Breast epithelium (tissue), 3 donors: ENCODE results near the gene PDCD4.

Experiments used
- POLR2A ChIP-seq: fragments of 450-650 bp; IDR thresholded peaks from one replicate; pipeline ENCODE4 v1.6.1; 2016; ENCODE audit warnings: antibody characterized with exemption, mild to moderate bottlenecking, moderate library complexity
- TF ChIP-seq, protein P1 (sequence below), 3 donors: fragments of 450-650 bp; IDR thresholded peaks; one replicate each; pipeline ENCODE4 v1.5.1; 2016 to 2017; ENCODE audit warnings: antibody characterized with exemption in 3 of 3, mild to moderate bottlenecking in 3 of 3, moderate library complexity in 3 of 3

DNA sequence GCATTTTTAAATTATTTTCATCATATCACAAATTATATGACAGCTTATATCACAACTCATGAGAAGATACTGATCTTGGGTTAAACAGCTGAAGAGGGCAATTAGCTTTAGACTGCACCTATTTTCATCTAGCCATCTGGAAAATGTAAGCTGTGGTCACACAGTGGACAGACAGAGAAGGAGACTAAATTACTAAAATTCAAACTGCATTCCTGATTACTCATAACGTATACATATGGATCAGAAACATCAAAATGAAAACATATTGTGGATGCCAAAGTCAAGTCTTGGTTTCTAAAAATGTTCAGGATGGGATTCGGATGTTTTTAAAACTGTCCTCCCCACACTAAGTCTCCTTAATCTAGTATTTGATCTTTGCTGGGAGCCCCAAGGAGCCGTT lies 40.6 kb downstream of the PDCD4 start:
- TF ChIP-seq, protein P1, sequence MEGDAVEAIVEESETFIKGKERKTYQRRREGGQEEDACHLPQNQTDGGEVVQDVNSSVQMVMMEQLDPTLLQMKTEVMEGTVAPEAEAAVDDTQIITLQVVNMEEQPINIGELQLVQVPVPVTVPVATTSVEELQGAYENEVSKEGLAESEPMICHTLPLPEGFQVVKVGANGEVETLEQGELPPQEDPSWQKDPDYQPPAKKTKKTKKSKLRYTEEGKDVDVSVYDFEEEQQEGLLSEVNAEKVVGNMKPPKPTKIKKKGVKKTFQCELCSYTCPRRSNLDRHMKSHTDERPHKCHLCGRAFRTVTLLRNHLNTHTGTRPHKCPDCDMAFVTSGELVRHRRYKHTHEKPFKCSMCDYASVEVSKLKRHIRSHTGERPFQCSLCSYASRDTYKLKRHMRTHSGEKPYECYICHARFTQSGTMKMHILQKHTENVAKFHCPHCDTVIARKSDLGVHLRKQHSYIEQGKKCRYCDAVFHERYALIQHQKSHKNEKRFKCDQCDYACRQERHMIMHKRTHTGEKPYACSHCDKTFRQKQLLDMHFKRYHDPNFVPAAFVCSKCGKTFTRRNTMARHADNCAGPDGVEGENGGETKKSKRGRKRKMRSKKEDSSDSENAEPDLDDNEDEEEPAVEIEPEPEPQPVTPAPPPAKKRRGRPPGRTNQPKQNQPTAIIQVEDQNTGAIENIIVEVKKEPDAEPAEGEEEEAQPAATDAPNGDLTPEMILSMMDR (IDR thresholded peaks at IDR 0.05), result no peak
- TF ChIP-seq POLR2A, result no peak
